GM21786 (cell line): ENCODE data around the gene PRR29.
"Not testable (repeated sequence)": the region's sequence is repeated elsewhere in the genome, so short reads cannot be mapped to it uniquely, and the experiment has no call there.

ENCODE experiments used
- ATAC-seq: cut with Tn5 transposase; IDR thresholded peaks from one replicate; pipeline ENCODE4 v1.9.1; 2021; ENCODE audit not compliant: unreplicated experiment

Gene PRR29

GRCh38 chr17:63974594-63975192, 23.5 kb upstream of the PRR29 start:
- no peak for ATAC-seq

DNA sequence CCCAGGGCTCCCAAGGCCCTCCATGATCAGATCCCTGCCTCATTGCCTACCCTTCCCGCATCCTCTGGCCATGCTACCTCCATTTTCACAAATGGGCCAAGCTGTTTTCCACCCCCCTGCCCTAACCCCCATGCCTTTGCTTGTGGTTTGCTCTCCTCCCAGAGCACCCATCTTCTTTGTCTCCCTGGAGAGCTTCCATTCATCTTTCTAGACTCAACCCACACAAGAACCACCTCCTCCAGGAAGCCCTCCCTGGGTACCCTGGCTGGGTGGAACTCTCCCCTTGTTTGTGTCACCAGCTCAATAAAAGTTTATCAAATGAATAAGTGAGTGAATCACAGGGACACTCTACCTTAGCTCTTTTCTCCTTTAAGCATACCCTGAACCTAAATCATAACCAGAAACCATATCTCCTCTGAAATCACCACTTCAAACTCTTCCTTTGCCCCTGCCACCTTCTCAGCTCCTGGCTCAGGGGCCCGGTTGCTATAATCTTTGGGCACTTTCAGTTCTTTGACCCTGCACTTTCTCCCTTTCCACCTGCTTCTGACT, 22.5 kb upstream of the PRR29 start:
- ATAC-seq = no peak

DNA sequence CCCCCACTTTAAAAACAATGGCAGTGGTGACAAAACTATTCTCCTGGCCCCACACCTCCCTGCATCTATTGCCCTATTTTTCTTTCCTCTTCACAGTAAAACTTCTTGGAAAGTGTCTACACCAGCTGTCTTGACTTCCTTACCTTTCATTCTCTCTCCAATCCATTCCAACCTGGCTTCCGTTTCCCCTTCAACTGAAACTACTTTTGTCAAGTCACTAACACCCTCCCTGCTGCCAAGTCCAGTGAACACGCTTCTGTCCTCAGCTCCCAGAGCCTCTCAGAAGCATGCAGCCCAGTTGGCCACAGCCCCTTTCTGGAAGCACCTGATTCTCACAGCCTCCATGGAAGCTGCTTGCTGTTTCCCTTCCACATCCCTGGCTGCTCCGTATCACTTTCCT, 21.4 kb upstream of the PRR29 start:
- ATAC-seq = no peak

GRCh38 chr17:63978272-63979200, 19.6 kb upstream of the PRR29 start:
- no peak for ATAC-seq

DNA sequence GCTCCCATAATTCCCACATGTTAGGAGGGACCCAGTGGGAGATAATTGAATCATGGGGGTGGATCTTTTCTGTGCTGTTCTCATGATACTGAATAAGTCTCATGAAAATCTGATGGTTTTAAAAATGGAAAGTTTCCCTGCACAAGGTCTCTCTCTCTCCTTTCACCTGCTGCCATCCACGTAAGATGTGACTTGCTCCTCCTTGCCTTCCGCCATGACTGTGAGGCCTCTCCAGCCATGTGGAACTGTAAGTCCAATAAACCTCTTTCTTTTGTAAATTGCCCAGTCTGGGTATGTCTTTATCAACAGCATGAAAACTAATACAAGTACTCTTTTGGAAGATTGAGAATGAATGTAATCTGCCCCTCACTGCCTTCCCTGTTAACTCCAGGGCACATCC, 15.5 kb upstream of the PRR29 start:
- not testable (repeated sequence) for ATAC-seq

DNA sequence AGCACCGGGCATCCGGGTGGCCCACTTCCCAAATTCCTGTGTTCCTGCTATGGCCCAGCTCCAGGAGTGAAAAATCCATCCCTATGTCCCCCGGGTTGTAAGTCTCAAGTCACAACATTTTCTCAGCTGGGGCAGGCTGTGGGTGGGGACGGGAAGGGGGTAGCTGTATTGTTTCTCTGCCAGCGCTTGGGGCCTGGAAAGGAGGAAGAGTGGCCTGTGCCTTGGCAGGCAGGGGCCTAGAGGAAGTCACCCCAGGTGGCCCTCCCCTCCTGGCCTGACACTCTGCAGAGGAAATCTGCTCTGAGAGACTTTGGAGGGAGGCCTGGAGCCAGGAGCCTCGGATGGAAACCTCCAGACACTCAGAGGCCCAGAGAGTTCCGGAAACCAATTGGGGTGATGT, 14.8 kb upstream of the PRR29 start:
- no peak for ATAC-seq

DNA sequence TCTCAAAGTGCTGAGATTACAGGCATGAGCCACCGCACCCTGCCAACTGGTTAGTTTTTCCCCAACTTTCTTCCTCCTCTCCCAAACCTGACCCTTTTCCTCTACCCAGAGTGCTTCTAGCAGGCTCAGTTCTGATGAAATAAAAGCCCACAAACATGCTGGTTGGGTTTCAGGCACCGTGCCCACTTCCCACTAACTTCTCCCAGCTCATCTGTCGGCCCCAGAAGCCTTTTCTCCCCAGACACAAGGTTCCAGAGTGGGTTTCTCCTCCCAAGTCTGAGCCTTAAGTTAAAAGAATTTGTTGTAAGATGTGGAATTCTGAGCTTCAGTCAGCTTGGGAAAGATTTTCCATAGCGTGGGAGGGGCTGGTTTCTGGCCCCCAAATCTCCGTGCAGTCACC, 13.9 kb upstream of the PRR29 start:
- ATAC-seq = no peak

GRCh38 chr17:63984651-63985386, 13.3 kb upstream of the PRR29 start:
- no peak for ATAC-seq

DNA sequence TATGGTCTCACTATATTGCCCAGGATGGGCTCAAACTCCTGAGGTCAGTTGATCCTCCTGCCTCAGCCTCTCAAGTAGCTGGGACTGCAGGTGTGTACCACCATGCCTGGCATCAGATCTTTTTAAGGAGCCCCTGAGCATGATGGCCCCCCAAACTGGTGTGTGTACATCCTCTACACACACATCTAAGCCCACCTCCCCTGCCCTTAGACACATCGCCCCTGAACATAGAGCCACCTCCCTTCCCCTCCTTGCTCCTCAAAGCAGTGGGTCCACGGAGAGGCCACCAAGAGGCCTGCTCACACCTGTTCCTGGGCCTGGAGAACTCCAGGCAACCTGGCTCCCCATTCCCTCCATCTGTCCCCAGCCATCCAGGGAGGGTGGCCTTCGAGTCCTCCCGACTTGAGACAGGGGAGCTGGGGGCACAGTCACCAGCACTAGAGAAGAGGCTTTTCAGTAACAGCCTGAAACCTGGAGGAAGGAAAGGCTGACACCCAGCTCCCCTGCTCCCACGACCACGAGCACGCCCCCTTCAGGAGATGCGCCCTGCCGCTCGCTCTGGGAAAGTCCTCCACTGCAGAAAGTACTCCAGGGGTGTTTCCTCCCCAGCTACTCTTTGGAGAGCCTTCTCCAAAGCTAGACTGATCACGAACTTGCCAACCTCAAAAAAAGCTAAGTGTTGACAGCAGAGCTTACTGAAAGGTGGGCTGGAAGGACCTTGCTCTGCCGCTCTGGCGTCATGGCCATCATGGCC, 12.6 kb upstream of the PRR29 start:
- no peak for ATAC-seq

GRCh38 chr17:63986821-63987220, 11.3 kb upstream of the PRR29 start:
- ATAC-seq = no peak

DNA sequence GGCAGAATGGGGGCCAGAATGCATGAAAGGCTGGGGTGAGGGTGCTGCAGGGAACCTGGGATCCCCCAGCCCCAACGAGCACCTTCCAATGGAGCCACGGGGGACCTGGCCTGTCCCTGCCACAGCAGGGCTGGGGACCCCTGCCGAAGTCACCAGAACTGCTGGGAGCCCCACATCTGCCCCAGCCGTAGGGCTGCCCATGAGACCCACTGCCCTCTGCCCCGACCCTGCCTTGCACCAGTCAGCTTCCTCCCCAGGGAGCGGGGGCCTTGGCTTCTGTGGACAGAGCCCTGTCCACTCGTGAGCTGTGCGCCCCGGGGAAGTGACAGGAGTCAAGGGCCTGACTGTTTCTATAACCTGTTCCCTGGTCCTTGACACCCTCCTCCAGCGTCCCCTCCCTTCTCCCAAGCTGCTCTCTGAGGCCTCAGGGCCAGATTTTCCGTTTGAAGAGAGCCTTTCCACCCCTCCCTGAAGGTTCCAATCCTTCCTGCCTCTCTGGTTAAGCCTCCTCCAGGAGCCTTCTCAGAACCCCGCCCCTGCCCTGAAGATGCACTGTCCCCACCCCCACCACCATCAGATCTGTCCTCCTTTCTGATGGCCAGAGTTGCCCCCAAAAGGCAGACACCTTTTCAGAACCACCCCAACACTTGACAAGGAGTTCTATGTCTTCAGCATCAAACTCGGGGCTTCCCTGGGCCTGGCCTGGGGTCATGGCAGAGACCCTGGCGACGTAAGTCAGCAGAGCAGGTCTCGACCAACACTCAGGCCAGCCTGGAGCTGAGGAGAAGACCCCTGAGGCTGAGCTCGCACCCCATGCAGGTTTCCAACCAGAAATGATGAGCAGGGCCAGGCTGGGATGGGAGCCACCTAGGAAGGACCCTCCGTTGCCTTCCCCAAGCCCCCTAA, 10.7 kb upstream of the PRR29 start:
- no peak for ATAC-seq

DNA sequence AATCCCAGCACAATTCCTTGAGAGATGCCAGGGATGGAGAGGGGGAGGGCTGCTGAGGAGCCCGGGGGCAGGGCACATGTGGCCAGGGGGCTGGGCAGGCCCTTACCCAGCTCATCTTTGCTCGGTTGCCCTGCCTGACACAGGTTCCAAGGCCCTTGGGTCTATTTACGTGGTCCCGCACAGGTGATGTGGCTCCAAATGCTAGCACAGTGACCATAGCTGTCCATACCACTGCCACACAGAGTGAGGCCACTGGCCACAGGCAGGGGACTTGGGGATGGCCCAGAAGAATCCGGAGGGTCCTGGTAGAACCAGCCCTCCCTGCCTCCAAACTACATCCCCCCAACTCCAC, 10.0 kb upstream of the PRR29 start:
- no peak for ATAC-seq

- ATAC-seq = no peak
These were observed 9.2 kb upstream of the PRR29 start for GRCh38 chr17:63988741-63989621.

DNA sequence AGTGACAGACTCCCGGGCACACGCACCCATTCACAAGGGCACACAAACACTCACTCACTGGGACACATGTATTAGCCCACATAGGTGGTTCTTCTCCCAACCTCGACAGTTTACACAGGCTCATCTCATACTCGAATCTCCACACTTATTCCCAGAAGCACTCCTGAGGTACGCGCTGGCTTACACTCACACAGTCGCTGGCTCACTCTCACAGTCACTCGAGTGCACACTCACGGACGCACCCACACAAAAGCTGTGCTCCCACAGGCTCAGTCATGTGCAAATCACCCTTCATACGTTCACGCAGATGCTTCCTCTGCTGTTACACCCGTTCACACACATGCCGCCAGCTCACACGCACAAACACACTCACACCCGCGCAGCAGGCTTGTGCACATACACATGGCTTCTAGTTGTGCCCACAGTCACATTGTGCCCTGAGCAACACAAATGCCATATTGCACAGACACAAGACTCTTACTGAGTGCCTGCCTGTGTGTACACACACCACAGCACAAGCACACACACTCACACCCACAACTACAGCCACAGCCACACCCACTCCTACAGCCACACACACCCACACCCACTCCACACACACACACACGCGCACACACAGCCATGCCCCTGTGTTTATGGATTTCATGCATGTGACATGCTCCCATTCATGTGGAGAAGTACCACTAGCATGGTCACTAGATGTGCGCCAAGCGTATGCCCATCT, 8.4 kb upstream of the PRR29 start:
- no peak for ATAC-seq

- no peak for ATAC-seq
These were observed 6.5 kb upstream of the PRR29 start for GRCh38 chr17:63991611-63992010.

DNA sequence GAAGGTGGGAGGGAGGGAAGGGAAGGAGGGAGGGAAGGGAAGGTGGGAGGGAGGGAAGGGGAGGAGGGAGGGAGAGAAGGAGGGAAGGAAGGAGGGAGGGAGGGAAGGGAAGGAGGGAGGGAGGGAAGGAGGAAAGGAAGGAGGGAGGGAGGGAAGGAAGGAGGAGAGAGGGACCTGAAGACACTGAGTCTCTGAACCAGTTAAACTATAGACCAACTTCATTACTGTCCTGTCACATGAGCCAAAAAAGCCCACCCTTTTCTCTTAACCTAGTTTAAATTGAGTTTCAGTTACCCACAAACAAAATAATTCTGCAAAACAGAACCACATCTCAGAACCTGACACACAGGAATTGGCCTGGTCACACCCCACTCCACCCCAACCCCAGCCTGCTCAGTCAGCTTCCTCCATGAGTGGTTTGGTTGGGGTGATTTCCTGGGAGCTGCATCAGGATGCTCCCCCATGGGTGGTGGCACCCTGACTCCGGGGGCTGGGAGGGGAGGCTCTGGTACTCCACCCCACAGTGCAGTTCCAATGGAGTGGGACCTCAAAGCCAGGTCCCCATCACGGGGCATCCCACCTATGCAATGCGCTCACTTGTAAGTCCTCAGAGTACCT, 4.7 kb upstream of the PRR29 start:
- ATAC-seq = no peak

DNA sequence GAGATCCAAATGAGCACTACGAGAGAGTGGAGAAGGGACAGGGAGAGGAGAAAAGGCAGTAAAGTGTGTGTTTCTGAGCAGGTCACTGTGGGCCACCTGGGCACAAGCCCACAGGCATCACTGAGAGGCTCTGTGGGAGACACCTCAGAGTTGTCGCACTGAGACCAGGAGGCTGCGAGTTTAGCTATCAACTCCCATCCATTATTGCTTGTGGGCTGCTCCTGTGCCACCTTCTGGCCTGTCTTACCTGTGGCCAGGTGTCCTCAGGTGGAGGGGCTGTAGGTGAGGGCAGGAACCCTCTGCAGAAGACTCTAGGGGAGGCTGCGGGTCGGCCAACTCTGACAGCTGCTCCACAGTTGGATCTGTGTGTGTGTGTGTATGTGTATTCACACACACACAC, 2.5 kb upstream of the PRR29 start:
- no peak for ATAC-seq
